Heart left ventricle (tissue), 16 donors: ENCODE results near the gene TCEAL4. TPM values are rescaled to one million over a fixed set of nuclear protein-coding genes. Genes with fewer than 3 reads are reported as not detected.

Source experiments
- ATAC-seq, 4 donors: fragments of 200-7000 bp; cut with Tn5 transposase; one replicate each; pipeline ENCODE4 v1.9.1; 2020 to 2022; ENCODE audit warnings: moderate library complexity in 4 of 4, mild to moderate bottlenecking in 3 of 4, moderate number of reproducible peaks in 1 of 4
- DNase-seq, 5 donors: peaks; one replicate each; pipeline ENCODE4 v3.0.0-alpha.2; 2020
- H3K27ac ChIP-seq, 12 donors: fragments of 200-600 bp; sonication (generic) in 4 of 12; one replicate each; pipeline versions ENCODE4 v1.5.0 to v1.8.0; 2016 to 2022; ENCODE audit warnings: mild to moderate bottlenecking in 2 of 12
- H3K27me3 ChIP-seq, 9 donors: fragments of 200-600 bp; sonication (generic) in 2 of 9; one replicate each; pipeline versions ENCODE4 v1.5.1 to v1.8.0; 2016 to 2022; ENCODE audit warnings: mild to moderate bottlenecking in 3 of 9
- H3K36me3 ChIP-seq, 9 donors: fragments of 200-600 bp; sonication (generic) in 2 of 9; one replicate each; pipeline versions ENCODE4 v1.5.0 to v1.8.0; 2018 to 2022; ENCODE audit warnings: mild to moderate bottlenecking in 2 of 9
- H3K4me1 ChIP-seq, 12 donors: fragments of 200-600 bp; sonication (generic) in 4 of 12; one replicate each; pipeline versions ENCODE4 v1.5.0 to v1.8.0; 2016 to 2022; ENCODE audit warnings: mild to moderate bottlenecking in 3 of 12
- H3K4me3 ChIP-seq, 12 donors: fragments of 200-600 bp; sonication (generic) in 4 of 12; one replicate each; pipeline versions ENCODE4 v1.5.0 to v1.8.0; 2017 to 2022; ENCODE audit warnings: mild to moderate bottlenecking in 9 of 12, moderate library complexity in 4 of 12
- H3K9me3 ChIP-seq, 12 donors: fragments of 200-600 bp; sonication (generic) in 4 of 12; one replicate each; pipeline versions ENCODE4 v1.5.0 to v1.8.0; 2016 to 2022; ENCODE audit warnings: mild to moderate bottlenecking in 1 of 12
- CTCF ChIP-seq, 12 donors: fragments of 200-600 bp; sonication (generic) in 4 of 12; IDR thresholded peaks; one replicate each; pipeline versions ENCODE4 v1.5.0 to v1.8.0; 2018 to 2022; ENCODE audit warnings: antibody characterized with exemption in 12 of 12, mild to moderate bottlenecking in 5 of 12
- POLR2A ChIP-seq, 2 donors: fragments of 450-650 bp; IDR thresholded peaks; one replicate each; pipeline ENCODE4 v1.6.1; 2017; ENCODE audit warnings: antibody characterized with exemption in 2 of 2, mild to moderate bottlenecking in 2 of 2, moderate library complexity in 2 of 2
- WGBS, 4 donors: extraction: QIAGEN DNeasy Blood & Tissue Kit in 2 of 4; methylation state at CpG; one replicate each; pipeline versions ENCODE4 v1.1.5 to v1.1.7; 2013 to 2018; 5-methylcytosine and 5-hydroxymethylcytosine counted together
- intact Hi-C, 10 donors: fragments of 100-400 bp; cut with DNase I; formaldehyde crosslinking; loops; one replicate each; pipeline versions ENCODE4 v1.11.1 to v1.14.2; 2022
- long read RNA-seq, 3 donors: library from polyadenylated mRNA; unstranded; transcript quantifications; one replicate each; pipeline ENCODE4 v2.0.0, GENCODE V29; 2020 to 2021
- polyA plus RNA-seq, 2 donors: library from polyadenylated mRNA; stranded (reverse); fragments of 200-250 nt; gene quantifications; one replicate each; pipeline ENCODE4 v1.2.3, GENCODE V29; 2013
- total RNA-seq, 9 donors: library from RNA; depleted of rRNA in 2 of 9; stranded (reverse); fragments of >200 nt in 2 of 9; fragmentation: NEBNext Ultra II Directional in 3 of 9; extraction: Animal tissue kit (Norgen Biotek cat#: 25700) in 3 of 9; gene quantifications; one replicate each; pipeline versions ENCODE4 v1.1.0 to v1.2.4, GENCODE V29; 2016 to 2023
- donor health status: ischemic (EF 13 %, LVEDD 7.1; RV severe dilation, severe dysfunction).
- donor health status: healthy with polysubstance abuse.
- donor health status: DM: no; HTN: yes; CAD: no.
- donor health status: DM: no; HTN: no; CAD: no.
- donor health status: ischemic (EF 25% LVEDD 6.9; RV normal size, moderate dysfunction).
- donor health status: ischemic (EF 25% LVEDD 5.7; RV mildly dilated, moderate dysfunction).
- donor health status: healthy.
- donor health status: DM: yes; HTN: yes; CAD: no.
- donor health status: ischemic (EF 35%, LVEDD 5.7; RV mildly dilated, moderate dysfunction).
- donor health status: nonischemic (EF 11% LVEDD 7.7; RV severe dilation, severe dysfunction).
- donor health status: DM: yes; HTN: yes; CAD: no.
- donor health status: PGD.
- donor health status: ischemic (EF 29% LVEDD 5.4; RV normal size, mild dysfunction).
- donor health status: nonischemic (EF 23%, LVEDD 6.1; RV moderate dilation, normal function).

TCEAL4 gene
- total RNA-seq (10 to 100 TPM; 50.9 to 75.3 (median 64.8) TPM), polyA plus RNA-seq (100 to 1,000 TPM; 105 to 176 TPM)
- long read RNA-seq, donor 1, transcript TCEAL4-208 (3 exons, 1,273 nt) = major isoform, 49 of 65 reads
- long read RNA-seq, donor 1, partial matches to known transcripts = 0 of 65 reads
- long read RNA-seq, donor 1, other reads (novel, unspliced or antisense) = 8 of 65 reads
- long read RNA-seq, donor 2, transcript TCEAL4-208 (3 exons, 1,273 nt) = major isoform, 34 of 41 reads
- long read RNA-seq, donor 2, partial matches to known transcripts = 0 of 41 reads
- long read RNA-seq, donor 2, other reads (novel, unspliced or antisense) = 4 of 41 reads
- long read RNA-seq, donor 3, transcript TCEAL4-208 (3 exons, 1,273 nt) = major isoform, 33 of 49 reads
- long read RNA-seq, donor 3, transcript TCEAL4-212 (3 exons, 1,008 nt) = minor isoform, 9 of 49 reads
- long read RNA-seq, donor 3, partial matches to known transcripts = 0 of 49 reads
- long read RNA-seq, donor 3, other reads (novel, unspliced or antisense) = 4 of 49 reads

DNA sequence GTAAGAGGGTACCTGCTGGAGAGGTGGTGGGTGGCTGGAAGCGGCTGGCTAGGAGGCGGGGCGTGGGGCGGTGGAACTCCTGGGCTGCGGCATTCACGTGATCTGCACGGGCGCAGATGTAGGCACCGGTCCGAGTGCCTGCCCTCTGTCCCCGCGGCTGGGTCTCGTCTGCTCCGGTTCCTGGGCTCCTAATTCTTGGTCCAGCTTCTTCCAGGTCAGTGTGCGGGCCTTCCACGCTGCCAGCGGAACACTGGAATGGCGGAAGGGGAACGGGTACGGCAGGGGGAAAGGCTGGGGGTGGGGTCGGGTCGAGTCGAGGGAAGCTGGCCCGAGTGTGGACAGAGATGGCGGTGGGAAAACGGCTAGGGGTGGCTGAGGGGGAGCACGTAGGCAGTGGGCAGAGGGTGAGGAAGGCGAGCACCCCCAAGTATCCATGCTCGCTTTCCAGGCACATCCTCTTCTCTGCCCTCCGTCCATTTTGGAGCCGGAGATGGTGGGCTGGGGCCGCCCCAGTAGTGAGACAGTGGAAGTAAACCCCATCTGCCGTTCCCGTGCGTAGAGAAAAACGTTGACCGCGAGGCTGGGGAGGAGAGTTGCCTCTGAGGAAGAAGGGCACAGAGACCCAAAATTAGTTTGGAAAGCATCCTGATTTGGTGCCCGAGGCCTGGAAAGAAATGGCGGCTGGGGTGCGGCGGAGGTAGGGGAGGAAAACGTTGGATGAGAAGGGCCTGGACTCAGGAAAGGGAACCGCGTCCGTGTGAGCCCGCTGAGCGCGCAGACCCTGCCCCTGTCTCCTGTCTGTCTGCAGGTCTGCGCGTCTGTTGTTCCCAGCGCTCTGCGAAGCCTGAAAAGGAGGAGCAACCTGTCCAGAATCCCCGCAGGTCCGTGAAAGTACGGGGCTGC lies at the start of gene TCEAL4:
Gene TCEAL4 (plus strand): TSS at position 105 of the 903 bp plus-strand sequence. CDS start 1,161 bp downstream, outside the sequence.
- H3K27ac ChIP-seq = peak within 1 kb of the TSS; percentile 62 to 89 (median 84)
- H3K4me1 ChIP-seq = peaks cover 0 to 18% (median 0%) of the 10 kb centered on the region in 12 donors
- H3K4me3 ChIP-seq = peak within 1 kb of the TSS; percentile 42 to 93 (median 66)
- H3K9me3 ChIP-seq = peaks cover 0 to 21% (median 0%) of the 10 kb centered on the region in 12 donors
- H3K36me3 ChIP-seq = peaks cover 0 to 29% (median 0%) of the 10 kb centered on the region in 9 donors
- intact Hi-C loops = loop anchor here in 2 of 10 donors (2.0 to 10.0 kb wide), 3 partner anchors 43 to 102 kb away; partner anchors contain the start of genes MORF4L2 (in 2 of the 2) and TCEAL1 (in 1 of the 2)
- WGBS, 4 donors = 0 to 25% (median 11%) methylated on average over 56 of the region's 56 CpGs
- DNase-seq (peak; percentile 54 to 69 (median 65)), ATAC-seq (peak; percentile 82 to 95 (median 94))
- H3K27me3 ChIP-seq = peaks cover 0 to 3% (median 0%) of the 10 kb centered on the region in 9 donors
- TF ChIP-seq CTCF (IDR thresholded peaks at IDR 0.05) (no peak), POLR2A (IDR thresholded peaks at IDR 0.05) (peak in 1 of 2 donors; percentile 29)

GRCh38 chrX:103536071-103536470 lies 49.2 kb upstream of the TCEAL4 start:
- no peak for DNase-seq
- no peak for TF ChIP-seq CTCF (IDR thresholded peaks at IDR 0.05)
- no peak for TF ChIP-seq POLR2A (IDR thresholded peaks at IDR 0.05)
- Histone ChIP-seq H3K36me3 (no peaks in the 10 kb centered on the region), H3K9me3 (no peaks in the 10 kb centered on the region), H3K27me3 (peaks cover 0 to 14% (median 0%) of the 10 kb centered on the region in 9 donors), H3K4me1 (peaks cover 0 to 5% (median 0%) of the 10 kb centered on the region in 12 donors), H3K4me3 (no peak overlapping the region), H3K27ac (no peak overlapping the region)
- ATAC-seq = no peak
- intact Hi-C loops = loop anchor here in 6 of 10 donors (10.0 kb wide), 5 partner anchors 89 to 599 kb away; partner anchors contain the start of genes MORF4L2 (in 1 of the 6) and TCEAL1 (in 1 of the 6)

DNA sequence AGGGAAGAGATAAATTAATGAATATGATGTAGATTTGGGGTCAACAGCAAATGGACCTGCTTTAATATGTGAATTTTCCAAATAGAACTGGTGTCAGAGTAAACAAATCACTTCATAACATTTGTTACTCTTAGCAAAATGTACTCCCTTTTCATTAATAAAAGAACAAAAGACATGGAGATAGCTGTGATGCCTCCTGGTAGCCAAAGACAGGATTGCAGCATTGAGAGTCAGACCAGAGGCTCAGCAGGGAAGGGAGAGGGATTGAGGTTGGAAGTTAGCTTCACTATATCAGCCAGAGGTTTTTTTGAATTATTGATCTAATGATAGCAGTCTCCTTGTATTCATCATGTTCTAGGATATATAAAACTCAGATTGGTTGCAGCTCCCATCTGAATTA lies 48.6 kb upstream of the TCEAL4 start:
- no peaks in the 10 kb centered on the region for H3K36me3 ChIP-seq
- H3K4me1 ChIP-seq = peaks cover 0 to 5% (median 0%) of the 10 kb centered on the region in 12 donors
- H3K27me3 ChIP-seq = peaks cover 0 to 14% (median 0%) of the 10 kb centered on the region in 9 donors
- ATAC-seq = no peak
- no peaks in the 10 kb centered on the region for H3K9me3 ChIP-seq
- peak overlapping the region in 1 of 12 donors; percentile 19 for H3K27ac ChIP-seq
- DNase-seq = no peak
- intact Hi-C loops = loop anchor here in 6 of 10 donors (10.0 kb wide), 5 partner anchors 88 to 598 kb away; partner anchors contain the start of genes MORF4L2 (in 1 of the 6) and TCEAL1 (in 1 of the 6)
- H3K4me3 ChIP-seq = no peak overlapping the region
- TF ChIP-seq POLR2A (IDR thresholded peaks at IDR 0.05) = no peak
- no peak for TF ChIP-seq CTCF (IDR thresholded peaks at IDR 0.05)
